ENCODE measurements around the gene CD101.

Gene CD101

DNA sequence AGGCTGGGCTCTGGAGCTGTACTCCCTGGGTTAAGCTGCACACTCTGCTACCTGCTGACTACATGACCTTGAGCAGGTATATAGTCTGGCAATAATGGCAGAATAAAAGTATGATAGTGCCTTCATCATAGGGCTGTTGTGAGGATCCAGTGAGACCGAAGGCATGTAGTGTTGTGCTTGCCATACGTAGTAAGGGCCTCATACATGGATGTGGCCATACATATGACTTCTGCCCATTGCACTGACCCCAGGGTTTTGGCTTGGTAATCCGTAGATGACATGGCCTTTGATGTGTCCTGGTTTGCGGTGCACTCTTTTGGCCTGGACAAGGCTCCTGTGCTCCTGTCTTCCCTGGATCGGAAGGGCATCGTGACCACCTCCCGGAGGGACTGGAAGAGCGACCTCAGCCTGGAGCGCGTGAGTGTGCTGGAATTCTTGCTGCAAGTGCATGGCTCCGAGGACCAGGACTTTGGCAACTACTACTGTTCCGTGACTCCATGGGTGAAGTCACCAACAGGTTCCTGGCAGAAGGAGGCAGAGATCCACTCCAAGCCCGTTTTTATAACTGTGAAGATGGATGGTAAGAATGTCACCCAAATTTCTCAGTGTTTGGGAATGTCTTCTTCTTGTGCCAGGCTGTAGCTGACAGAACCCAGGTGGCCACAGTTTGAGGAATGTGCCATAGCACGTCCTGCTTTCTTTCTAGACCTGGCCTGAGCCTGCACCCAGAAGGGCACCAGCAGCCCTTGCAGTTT is 17.0 kb upstream of the CD101 start:
- no peak for DNase-seq

GRCh38 chr1:116986421-116987255 is 14.9 kb upstream of the CD101 start:
- DNase-seq: no peak

- DNase-seq: no peak
These were observed 14.4 kb upstream of the CD101 start for GRCh38 chr1:116987256-116987555.

DNA sequence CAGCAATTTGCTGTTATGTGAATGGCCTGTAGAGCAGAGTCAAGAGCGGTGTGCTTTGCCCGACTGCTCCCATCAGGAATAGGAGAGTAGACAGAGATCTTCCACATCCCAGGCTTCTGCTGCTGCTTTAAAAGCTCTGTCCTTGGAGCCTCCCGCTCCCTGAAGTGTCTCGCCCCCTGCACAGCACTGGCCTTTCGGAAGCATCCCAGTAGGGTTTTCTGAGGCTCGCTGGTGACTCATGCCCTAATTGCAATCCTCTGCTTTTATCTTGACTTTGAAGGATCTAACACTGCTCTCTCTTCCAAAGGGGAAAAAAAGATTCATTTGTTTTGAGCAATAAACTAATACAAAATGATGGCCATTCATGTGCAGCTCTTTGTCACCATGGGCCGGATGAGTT is 13.3 kb upstream of the CD101 start:
- DNase-seq: peak; percentile 51

DNA sequence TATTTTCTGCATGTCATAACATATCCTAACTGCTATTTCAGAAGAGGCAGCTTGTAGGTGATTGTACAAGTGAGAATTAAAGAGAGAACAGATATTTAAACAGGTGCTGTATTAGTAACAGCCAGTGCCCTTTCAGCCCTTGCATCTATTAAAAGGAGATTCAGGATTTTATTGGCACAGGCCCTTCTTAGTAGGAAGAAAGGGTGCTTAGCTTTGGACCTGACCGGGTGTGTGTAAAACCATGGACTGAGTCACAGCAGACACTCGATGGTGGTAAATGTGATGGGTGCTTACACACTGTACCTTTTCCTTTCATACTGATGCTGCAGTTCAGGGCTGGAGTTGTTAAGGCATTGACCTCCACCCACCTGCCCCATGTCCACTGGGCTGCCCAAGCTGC is 12.7 kb upstream of the CD101 start:
- DNase-seq: no peak

DNA sequence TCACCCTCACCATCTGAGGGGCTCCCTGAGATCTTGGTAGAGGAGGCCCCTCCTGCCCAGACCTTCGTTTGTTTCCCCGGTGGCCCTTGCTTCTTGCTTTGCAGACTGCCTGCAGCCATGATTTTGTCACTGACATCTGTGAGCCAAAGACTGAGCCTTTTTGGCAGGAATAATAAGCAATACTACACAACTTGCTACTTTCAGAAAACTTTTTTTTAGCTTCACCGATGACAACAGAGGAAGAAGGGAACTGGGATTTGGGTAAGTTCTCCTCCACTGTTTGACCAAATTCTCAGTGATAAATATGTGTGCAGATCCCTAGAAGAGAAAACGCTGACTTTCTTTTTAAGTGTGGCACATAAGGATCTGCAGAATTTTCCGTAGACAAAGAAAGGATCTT is 11.7 kb upstream of the CD101 start:
- DNase-seq: no peak

GRCh38 chr1:116990612-116991151 is 10.9 kb upstream of the CD101 start:
- DNase-seq: peak; percentile 79

GRCh38 chr1:116991171-116991845 is 10.3 kb upstream of the CD101 start:
- no peak for DNase-seq

DNA sequence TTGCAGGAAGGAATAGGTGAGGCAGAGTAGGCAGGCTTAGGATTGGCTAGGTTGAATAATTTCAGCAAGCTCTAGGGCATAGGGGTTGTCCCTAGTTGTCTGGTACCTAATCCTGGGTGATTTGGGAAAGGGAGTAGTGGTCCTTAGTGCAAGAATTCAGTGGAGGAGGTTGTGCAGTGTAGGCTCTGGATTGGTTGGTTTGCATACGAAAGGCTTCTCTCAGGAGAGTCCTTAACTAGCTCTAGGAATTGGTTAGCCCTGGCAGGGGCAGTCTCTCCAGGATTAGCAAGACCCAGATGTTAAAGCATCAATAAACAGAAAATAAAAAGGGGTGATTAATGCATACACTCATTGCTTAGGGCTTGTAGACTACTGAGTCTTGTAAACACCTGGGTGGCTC is 9.6 kb upstream of the CD101 start:
- DNase-seq: no peak

- DNase-seq: no peak
These were observed 8.3 kb upstream of the CD101 start for GRCh38 chr1:116993286-116993685.

- DNase-seq: no peak
These were observed 7.1 kb upstream of the CD101 start for GRCh38 chr1:116994411-116994810.

DNA sequence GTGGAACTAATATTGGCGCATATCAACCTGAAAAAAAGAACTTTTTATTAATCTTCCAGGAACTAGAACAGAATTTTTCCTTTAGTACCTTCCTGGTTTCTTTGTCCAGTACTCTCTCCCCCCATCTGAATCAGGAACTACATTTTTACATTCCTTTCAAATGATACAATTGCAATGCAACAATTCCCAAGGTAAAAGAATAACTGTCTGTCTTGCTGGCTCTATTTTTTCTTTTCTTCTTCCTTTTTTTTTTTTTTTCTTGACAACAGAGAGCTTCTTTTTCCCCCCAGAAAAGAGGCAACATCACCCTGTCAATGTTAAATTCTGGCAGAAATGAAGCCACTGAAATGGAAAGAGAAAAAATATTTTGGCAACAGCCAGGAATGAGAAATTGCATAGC is 4.5 kb upstream of the CD101 start:
- peak; percentile 60 for DNase-seq

- DNase-seq: peak; percentile 23
These were observed 3.9 kb upstream of the CD101 start for GRCh38 chr1:116997636-116998035.

- no peak for DNase-seq
These were observed 2.0 kb upstream of the CD101 start for GRCh38 chr1:116999596-116999995.

- no peak for DNase-seq
These were observed 1.4 kb upstream of the CD101 start for GRCh38 chr1:117000142-117000541.

GRCh38 chr1:117003223-117003875 is 1.8 kb downstream of the CD101 start:
- DNase-seq: no peak

- DNase-seq: no peak
These were observed 6.1 kb downstream of the CD101 start for GRCh38 chr1:117007719-117008013.

GRCh38 chr1:117008656-117009055 is 7.1 kb downstream of the CD101 start:
- no peak for DNase-seq

DNA sequence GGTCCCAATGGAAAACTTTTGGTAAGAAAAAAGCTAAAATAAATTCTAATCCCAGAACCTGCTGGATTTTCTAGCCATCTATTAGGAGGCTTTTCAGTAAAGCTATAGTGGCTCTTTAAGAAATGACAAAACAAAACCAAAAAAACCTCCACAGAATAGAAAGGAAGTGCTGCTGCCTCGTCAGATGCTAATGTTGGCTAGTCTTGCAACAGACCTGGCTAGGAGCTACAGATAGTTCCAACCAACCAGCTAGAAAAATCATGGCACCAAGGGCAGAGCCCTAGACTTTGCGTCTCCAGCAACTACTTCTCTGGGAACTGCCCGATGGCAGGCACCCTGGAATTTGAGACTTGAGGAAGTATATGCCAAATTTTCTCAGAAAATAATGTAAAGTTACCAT is 7.6 kb downstream of the CD101 start:
- no peak for DNase-seq

DNA sequence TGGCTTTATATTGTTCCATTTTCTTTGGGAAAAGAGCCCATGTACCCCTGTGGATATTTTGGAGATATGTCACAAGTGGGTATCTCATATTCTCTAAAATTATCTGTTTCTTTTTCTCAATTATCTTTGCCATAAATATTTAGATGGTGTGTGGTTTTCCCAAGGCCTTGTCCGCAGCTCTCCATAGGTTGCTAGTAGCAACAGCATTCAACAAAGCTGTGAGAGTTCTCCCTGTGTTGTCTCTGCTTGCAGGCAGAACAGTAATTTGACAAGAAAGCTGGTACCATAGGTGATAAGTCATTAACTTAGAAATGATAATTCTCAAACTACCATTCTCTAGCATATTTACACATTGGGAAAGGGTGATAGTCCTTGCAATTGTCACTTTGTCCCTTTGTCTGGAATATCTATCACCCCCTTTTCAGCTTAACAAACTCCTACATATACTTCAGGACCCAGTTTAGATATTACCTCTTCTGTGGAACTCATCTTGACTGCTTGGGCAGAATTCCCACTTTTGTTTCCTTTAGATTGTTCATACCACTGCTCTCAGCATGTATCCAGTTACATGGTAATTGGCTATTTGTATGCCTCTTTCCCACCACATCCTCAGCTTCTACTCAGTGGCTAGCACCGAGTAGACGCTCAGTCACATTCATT is 8.9 kb downstream of the CD101 start:
- DNase-seq: no peak

DNA sequence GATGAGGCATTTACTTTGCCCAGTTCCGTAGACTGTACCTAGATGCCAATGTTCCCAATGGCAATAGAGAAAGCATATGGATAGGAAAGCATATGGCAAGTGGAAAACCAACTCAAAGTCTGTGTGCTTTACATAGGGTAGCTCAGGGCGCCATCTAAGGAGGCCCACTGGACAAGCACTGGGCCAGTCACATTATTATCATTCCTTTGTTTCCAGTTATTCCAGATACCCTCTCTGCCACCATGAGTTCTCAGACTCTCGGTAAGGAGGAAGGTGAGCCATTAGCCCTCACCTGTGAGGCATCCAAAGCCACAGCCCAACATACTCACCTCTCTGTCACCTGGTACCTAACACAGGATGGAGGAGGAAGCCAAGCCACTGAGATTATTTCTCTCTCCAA is 9.8 kb downstream of the CD101 start:
- no peak for DNase-seq

GRCh38 chr1:117013309-117013858 is 11.8 kb downstream of the CD101 start:
- no peak for DNase-seq
